ENCODE results near the gene APOC1.

DNA sequence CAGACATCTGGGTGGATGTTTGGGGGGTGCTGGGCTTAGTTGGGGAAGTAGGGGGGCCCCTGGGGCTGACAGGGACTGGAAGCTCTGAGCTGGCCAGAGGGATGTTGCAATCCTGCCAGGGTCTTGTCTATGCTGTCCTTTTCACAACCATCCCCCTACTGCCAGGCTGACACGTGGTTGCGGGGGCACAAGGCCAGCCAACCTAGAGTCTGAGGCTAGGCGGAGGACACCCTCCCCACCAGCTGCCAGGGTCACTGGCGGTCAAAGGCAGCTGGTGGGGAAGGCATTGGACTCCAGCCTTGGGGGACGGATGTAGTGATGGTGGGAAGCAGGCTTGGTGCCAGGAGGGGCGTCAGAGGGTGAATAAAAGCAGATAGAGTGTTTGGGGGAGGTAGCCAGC lies 1.6 kb upstream of the APOC1 start:
- TF ChIP-seq REST (IDR thresholded peaks at IDR 0.05; ENCODE audit: insufficient read depth in 1 of 2, low read depth in 2 of 2, low read length in 2 of 2) (no peak), TAF1 (IDR thresholded peaks at IDR 0.05; ENCODE audit: borderline replicate concordance, insufficient read depth, low read length) (no peak), POLR2AphosphoS5 (IDR thresholded peaks at IDR 0.05; ENCODE audit: low read depth, low read length) (no peak)

Measured in PFSK-1 (cell line).